ENCODE data around the gene OPCML.
A peak's percentile ranks its signal among the peaks of the same experiment; 100 is the strongest.

- TF ChIP-seq CTCF (IDR thresholded peaks at IDR 0.05) (peak; percentile 7 to 79), POLR2A (IDR thresholded peaks at IDR 0.05) (no peak)
Observed at GRCh38 chr11:133134314-133135173, 397.8 kb downstream of the OPCML start.

Data from suprapubic skin (tissue), 3 donors.